AG09319 (cell line): ENCODE measurements around the gene LFNG.
A peak's percentile ranks its signal among the peaks of the same experiment; 100 is the strongest.

Experiments used
- DNase-seq: peaks from one replicate; pipeline ENCODE4 v3.0.0-alpha.2; 2010; ENCODE audit warnings: low read depth; ENCODE audit errors: extremely low read depth
- CTCF ChIP-seq: IDR thresholded peaks from 2 replicates; pipeline ENCODE4 v1.5.1; 2011; ENCODE audit warnings: low read depth, mild to moderate bottlenecking, inconsistent platforms, low read length, moderate library complexity

LFNG gene

GRCh38 chr7:2566348-2566889 is 46.8 kb downstream of the LFNG start:
- TF ChIP-seq CTCF = no peak
- no peak for DNase-seq

- no peak for TF ChIP-seq CTCF
- no peak for DNase-seq
Measured at GRCh38 chr7:2566890-2567678, 47.5 kb downstream of the LFNG start.

GRCh38 chr7:2567679-2568278 is 48.2 kb downstream of the LFNG start:
- TF ChIP-seq CTCF = peak; percentile 63
- DNase-seq = no peak

GRCh38 chr7:2568521-2569223 is 49.1 kb downstream of the LFNG start:
- no peak for DNase-seq
- TF ChIP-seq CTCF = no peak

GRCh38 chr7:2569421-2569820 is 49.8 kb downstream of the LFNG start:
- no peak for DNase-seq
- no peak for TF ChIP-seq CTCF

- no peak for TF ChIP-seq CTCF
- DNase-seq = no peak
Measured at GRCh38 chr7:2570021-2570420, 50.4 kb downstream of the LFNG start.

- DNase-seq = no peak
- TF ChIP-seq CTCF = no peak
Measured at GRCh38 chr7:2571409-2571808, 51.8 kb downstream of the LFNG start.
